ENCODE results near the gene COL4A2. TPM values are rescaled to one million over a fixed set of nuclear protein-coding genes. Genes with fewer than 3 reads are reported as not detected.

Gene COL4A2
- total RNA-seq, 1 experiment from 2014 or later: 35.0 TPM

DNA sequence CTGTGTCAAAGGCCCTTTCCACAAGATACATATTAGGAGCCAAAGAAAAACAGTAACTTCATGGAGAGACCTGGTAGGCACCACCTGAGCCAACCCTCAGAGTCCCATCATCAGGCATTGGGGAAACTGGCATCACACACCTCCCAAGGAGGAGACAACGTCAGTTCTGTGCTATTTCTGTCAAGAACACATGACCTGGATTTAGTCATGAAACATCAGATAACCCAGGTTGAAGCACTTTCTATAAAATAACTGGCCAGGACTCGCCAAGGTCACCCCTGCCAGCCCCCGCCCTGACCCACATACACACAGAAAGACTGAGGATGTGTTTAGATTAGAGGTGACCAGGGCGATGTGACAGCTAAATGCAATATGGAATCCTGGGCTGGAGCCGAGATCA lies 35.8 kb upstream of the COL4A2 start:
- no peak for DNase-seq (ENCODE audit: extremely low read depth, low read depth)

DNA sequence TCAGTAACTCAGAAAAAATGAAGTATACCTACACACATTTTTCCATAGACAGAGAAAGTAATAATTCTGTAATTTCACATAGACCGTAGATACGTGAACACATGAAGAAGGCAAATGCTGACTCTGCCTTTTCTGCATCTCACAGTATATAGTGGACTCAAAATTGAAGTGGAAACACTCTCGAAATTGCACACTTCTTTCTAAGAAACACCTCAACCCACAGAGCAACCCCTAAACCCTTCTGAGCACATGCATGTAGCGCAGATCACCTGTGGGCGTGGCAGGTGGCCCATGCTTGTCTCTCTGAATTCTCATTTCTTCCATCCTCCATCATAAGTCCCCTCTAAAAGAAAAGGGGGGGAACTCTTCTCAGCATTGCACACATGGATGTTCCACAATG lies 34.9 kb upstream of the COL4A2 start:
- no peak for DNase-seq (ENCODE audit: extremely low read depth, low read depth)

DNA sequence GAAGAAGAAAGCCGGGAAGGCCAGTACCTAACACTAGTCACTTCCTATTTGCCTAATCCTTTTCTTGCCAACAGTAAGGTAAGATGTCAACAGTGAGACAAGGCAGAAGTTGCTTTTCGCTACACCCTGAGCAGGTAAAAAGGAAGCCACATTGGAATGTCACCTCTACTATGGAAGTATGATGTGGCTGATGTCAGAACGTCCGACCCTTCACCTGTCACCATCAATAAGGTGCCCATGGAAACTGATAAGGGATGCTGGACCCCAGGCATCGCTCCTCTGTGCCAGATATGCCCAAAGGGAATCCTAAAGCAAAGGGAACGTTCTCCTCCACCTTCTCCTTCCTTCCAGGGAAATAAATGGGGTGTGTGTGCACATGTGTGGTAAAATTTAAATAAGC lies 34.4 kb upstream of the COL4A2 start:
- no peak for DNase-seq (ENCODE audit: extremely low read depth, low read depth)

DNA sequence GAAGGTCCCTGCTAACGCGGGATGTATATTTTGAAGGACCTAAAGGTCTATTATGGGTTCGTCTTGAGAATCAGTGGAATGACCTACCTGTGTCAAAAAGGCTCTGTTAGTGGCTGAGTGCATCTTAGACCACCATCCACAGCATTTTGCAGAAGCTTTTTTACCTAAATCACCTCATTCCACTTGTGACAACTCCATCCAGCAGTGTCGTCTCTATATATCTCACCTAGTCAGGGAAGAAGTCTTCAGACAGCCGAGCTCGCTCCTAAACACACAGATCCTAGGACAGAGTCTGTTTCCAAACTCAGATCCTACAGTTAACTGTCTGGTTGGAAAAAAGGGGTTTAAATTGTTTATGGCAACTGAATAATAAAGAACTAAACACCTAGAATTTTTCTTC lies 33.8 kb upstream of the COL4A2 start:
- no peak for DNase-seq (ENCODE audit: extremely low read depth, low read depth)

DNA sequence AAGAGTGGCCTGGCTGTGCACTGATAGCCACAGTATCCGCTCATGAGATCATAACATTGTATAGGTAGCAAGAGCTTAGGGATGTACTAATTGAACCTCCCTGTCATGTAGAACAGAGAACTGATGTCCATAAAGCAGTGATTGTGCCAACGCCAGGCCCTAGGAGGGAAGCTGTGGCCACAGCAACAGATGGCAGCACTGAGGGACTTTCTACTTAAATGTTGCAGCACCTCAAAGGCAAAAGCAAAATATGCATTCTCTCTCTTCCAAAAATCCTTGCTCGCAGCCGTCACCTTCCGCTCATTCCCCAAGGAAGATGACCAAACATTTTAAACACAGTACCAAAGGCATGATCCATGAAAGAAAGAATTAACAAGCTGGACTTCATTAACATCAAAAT lies 32.4 kb upstream of the COL4A2 start:
- no peak for DNase-seq (ENCODE audit: extremely low read depth, low read depth)

DNA sequence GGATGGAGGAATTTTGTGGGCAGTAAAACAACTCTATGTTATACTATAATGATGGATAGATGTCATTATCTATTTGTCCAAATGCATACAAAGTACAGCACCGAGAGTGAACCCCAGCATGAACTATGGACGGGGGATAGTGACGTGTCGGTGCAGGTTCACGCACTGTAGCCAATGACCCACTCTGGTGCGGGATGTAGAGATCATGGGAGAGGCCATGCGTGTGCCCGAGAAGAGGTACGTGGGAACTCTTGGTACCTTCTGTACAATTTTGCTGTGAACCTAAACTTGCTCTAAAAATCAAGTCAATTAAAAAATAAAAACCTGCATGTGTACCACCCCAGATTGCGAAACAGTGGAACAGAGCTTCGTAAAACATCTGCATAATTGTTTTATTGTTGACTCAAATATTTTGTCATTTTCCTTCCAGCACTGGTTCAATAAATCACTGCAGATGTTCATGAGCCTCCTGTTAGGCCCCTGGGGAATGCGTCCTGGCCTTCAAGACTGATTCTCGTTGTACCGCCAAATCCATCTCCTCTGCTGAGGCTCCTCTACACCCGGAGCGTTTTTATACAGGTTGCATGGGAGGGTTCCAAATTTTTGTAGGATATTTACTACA lies 31.0 kb upstream of the COL4A2 start:
- DNase-seq (ENCODE audit: extremely low read depth, low read depth): no peak

DNA sequence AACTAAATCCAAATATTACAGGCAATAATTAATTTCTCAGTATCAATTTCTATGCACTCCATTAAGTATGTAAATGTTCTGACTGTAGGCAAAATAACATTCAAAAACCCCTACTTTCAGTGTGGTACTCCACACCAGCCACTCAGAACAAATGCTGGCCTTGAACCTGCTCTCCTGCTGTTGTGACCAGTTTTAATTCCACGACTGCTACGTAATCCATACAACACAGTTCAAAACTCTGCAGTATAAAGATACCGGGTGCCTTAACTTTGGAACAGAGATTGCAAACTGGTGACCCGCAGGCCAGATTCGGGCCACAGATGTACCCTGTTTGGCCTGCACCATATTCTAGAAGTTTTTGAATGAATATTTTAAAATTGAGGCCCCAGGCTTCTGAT lies 30.5 kb upstream of the COL4A2 start:
- DNase-seq (ENCODE audit: extremely low read depth, low read depth): no peak

DNA sequence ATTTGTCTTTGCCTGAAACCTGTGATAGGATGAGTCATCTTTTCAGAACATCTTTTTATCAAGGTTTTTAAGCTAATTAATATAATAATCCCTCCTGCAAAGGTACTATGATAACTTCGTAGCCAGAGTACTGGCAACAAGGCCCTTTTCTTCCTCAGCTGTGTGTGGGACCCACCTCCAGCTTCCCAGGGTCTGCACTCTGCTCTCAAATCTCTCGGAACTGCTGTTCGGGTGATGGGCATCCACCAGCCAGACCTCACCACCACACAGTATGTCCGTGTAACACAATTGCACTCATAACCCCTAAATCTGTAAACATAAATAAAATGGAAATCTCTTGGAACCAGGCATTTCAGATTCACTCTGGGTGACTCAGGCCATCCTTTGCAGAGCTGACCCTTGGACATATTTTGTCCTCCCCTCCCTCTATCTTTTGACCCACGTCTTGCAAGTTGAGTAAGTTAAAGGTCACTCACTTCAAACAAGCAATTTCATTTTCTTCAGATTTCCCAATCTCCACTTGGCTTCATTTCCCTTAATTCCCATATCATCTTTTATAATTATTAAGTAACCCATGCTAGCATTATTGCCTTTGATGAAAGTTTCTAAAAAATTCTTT lies 29.6 kb upstream of the COL4A2 start:
- DNase-seq (ENCODE audit: extremely low read depth, low read depth): no peak

DNA sequence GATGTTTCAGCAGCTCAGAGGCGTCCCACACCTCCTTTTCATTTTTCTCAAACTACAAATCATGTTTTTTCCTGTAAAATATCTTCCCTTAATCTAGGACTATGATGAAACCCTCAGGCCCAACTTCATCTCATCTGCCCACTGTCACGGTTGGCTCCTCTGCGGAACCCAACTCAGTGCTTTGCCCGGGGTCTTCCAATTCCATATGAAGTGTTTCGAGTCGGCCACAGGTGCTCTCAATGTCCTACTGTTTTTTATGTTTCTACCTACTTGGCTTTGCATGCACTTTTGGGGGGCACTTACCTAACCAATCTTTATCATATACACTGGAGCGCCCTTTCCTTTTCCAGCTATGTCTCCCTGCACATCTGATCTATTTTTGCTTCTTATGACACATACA lies 28.2 kb upstream of the COL4A2 start:
- no peak for DNase-seq (ENCODE audit: extremely low read depth, low read depth)

DNA sequence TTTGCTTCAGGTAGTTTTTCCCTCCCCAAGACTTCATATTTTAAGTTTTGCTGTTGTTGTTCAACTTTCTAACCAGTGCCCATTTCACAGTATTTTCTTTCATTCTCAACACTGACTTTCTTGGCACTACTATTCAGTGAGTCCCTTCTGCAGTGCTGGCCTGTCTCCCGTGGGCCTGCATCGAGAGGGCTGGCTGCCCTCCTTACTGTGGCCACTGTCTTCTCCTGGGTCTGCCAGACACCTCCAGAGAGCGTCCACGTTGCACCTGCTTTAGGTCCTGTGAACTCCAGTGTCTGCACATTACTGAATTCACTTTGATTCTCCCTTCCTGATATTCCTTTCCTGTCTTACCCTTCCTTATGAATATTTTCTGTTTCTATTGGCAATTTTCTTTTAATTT lies 27.4 kb upstream of the COL4A2 start:
- DNase-seq (ENCODE audit: extremely low read depth, low read depth): no peak

DNA sequence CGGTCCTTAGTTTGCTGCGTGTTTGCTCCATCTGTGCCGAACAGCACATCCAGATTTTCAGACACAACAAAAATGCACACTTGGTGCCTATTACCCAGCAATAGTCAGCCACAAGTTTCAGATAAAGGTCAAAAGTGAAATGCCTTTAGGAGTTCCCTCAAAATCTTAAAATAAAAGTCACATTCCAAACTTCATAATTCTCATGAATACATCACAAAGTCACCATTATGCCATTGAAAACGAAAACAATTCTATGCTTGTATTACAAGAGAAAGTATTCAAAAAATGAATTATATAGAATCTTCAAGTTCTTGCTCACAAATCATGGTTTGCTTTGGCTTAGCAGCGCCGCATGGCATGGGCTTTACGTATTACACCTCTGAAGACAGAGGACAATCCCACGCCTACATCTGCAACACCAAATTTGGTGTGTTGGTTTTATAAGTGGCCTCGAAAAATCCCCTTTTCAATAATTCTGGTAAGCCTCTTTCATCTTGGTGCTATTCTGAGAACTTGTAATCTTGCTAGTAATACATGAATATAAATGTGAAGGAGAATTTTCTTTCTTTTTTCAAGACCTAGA lies 26.8 kb upstream of the COL4A2 start:
- DNase-seq (ENCODE audit: extremely low read depth, low read depth): no peak

DNA sequence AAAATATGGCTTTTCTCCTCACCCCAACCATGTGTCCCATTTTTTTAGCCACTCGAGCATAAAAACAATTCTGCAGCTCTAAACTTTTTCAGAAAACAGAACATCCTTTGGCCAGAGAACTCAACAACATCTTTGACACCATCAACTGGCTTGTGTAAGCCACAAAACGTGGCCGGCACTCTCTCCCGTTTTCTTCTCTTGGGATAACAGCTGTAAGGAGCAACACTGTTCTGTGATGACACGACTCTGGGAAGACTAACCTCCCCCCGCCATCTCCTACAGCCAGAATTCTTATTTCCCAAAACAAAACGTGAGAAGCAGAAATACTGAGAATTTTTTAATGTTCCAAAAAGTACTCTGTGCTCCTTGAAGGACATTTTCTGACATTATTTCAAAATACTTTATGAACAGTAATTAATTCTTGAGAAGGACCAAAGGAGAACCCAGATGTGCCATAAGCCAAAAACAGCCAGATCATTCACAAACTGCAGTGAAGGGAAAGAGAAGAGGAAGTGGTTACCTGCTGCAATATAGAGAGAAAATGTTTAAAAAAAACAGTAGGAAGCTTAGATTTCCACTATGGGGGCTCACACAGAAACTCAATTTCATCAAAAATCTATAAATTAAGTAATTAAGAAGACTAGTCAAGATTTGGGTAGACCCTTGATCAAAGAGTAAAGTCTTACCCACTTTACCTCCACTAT lies 25.9 kb upstream of the COL4A2 start:
- no peak for DNase-seq (ENCODE audit: extremely low read depth, low read depth)

DNA sequence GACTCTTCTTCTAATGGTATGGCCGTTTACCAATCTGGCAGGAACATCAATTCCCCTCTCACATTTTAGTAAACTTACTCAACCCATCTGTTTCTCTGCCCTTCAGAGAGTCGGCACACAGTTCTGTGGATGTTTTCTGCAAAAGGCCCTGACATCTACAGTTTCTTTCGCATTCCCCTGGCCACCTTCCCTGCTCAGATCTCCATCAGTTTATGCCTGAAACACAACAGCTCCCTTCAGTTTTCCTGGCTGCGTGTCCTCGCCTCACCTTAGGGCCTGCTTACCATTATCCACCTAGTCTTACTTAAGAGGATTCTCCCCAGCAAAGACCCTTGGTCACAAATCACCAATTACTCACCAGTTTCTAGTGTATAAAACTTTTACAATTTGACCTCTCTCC lies 25.3 kb upstream of the COL4A2 start:
- no peak for DNase-seq (ENCODE audit: extremely low read depth, low read depth)

DNA sequence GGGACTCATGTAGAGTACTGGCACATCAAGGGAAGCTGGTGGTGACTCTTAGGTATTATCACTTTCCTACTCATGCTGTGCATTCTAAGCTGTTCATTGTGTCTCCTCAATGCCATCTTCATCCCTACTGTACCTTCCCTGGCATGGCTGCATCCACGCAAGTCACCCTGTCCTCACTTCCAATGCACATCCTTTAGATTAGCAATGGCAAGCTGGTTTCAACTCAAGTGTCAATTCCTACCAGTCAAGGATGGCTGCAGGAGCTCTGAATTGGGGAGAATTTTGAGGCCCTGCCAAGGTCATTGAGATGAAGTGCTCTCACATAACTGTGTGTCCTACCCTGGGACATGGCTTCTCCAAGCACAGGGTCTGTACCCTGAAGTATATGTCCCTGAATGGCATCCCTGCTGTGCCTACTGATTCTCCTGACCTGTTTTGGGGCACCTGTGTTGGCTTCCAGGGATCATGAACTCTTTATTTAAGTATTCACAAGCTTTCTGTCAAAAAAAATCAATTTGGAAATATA lies 24.7 kb upstream of the COL4A2 start:
- no peak for DNase-seq (ENCODE audit: extremely low read depth, low read depth)

DNA sequence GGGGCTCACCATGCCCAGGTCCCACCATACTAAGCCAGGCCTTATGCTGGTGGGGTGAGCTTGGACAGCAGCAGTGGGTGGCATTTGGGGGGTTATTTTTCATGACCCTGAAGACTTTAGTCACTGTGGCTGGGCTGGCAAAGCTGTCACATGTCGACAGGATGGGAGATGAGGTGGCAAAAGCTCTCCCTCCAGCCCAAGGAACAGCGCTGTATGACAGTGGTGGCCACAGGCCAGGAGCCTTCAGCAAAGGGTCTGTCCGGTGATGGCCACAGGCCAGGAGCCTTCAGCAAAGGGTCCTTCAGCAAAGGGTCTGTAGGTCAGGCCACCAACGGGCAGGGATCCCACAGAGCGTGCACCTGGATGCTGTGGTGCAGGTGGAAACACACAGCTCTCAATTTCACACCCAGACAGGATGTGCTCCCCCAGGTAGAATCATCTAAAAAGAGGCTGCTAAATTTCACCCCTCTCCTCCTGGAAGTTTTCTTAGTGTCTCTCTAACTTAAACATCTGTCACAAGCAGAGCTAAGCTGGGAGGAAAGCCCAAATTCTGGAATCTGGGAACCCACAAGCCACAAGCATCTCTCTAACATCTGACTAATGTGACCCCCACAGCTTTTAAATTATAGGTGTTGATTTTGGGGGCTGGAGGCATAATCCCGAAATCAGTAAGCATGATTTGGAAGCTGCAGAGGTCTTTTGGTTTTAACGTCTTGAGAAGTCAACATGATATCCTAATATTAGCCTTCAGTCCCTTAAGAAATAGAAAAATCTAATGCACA lies 23.2 kb upstream of the COL4A2 start:
- DNase-seq (ENCODE audit: extremely low read depth, low read depth): no peak

DNA sequence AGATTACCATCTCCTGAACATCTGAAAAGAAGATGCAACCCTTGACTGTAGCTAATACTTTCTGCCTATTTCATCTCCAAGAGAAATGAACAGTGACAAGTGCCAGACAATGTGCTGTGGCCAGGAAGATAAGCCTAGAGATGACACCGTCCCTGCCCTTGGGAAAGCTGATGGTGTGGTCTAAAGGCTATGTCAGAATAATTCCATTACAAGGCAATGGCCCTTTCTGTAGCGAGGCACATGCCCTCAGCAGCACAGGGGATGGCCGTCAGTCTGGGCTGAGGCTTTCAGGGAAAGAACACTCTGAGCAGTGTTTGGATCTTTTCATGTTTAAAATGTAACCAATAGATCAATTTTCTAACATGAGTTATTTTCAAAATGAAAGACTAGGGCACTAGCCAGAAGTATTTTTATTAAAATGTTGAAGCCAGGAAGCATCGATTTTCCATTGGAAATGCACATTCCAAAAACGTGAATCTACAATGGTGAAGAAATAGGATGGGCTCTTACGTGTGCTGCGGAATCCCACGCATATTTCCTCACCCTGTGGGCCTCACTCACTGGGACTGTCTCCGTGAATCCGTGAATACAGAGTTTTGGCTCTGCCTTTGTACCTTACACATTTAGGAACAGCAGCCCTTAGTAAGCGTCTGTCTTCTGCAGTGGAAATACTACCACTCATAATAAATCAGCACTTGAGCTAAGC lies 22.2 kb upstream of the COL4A2 start:
- no peak for DNase-seq (ENCODE audit: extremely low read depth, low read depth)

DNA sequence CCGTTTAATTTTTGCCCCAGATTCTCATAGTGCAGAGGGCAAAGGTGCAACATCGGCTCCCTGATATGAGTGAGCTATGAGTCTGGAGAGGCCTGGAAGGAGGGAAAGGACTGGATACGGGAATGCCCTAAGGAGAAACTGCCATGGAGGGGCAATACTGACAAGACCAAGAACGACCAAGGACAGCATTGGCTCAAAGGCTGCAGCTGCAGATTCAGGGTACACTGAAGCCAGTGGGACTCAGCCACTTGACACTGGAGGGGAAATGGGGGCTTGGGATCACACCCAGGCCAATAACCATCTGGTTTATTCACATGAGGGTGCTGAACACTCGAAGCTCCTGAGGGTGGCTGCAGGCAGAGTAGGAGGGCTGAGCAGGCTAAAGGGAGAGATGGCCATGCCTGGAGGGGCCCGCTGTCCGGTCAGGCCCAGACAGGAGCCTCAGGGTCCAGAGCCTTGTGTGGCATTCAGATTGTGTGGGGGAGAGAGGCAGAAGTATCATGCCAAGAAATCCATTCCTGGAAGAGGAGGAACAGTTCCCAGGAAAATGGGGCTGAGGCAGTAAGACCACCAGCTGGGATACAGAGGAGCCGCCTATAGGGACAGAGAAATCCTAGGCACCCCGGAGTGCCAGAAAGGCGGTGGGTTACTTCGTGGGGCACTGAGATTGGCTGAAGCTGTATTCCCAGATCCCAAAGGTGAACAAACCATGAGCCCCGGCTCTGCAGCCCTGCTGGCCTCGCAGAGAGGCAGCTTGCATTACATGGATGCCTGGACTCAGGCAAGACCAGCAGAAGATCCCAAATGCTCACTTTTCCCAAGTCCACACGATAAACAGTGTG lies 20.9 kb upstream of the COL4A2 start:
- no peak for DNase-seq (ENCODE audit: extremely low read depth, low read depth)

DNA sequence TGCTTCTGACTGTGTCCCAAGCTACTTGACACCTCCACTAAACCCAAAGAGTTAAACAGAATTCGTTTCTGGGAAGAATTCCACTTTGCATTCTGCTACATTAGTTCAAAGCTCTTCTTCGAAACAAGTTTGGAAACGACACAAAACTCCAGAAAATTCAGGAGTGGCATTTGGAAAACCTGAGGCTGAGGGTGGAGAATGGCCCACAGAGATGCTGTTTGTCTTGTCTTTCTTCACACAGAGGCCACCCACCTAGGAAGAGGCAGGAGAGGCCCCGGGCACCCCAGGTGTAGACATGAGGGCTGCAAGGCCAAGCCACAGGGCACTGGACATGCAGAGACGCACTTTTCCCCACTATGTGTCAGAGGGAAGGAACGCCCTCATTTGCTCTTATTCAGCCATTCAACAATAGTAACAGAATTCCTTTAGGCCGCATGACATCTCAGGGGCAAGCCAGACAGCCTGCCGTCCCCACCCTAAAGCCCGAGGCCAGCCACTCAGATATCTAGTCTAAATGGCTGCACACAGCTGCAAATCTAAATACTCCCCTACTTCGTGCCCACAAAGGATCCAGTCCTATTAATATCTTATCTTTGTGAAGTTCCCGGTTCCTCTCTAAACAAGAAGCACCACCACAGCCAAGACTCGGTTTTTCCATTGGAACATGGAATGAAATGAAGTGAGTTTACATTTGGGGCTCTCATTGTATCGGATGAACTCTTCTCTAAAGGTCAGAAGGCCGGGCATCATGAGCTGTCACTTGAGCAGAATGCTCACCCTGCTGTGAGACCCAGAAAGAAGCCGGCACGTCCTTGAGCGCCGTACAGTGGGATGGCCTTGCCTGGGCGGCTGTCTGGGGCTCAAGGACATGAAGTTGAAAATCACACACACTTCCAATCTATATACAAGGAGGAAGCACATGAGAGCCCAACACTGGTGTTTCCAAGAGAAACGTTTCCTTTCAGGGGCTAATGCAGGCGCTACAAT lies 20.0 kb upstream of the COL4A2 start:
- DNase-seq (ENCODE audit: extremely low read depth, low read depth): no peak

Data from NCI-H460 (cell line).